D721Med (cell line): Measurements from ENCODE around the gene POU3F3.
A peak's percentile ranks its signal among the peaks of the same experiment; 100 is the strongest.

Experiments used
- DNase-seq: peaks from one replicate; pipeline ENCODE4 v3.0.0; 2011; ENCODE audit warnings: low spot score; ENCODE audit not compliant: insufficient read length
- FAIRE-seq: peaks from 2 replicates; lab custom pipeline; 2011; peaks lifted over from hg19 to GRCh38; lab: Jason Lieb, UNC
- CTCF ChIP-seq: IDR thresholded peaks from 2 replicates; pipeline ENCODE4 v1.5.1; 2012; ENCODE audit warnings: mild to moderate bottlenecking, control low read depth; ENCODE audit not compliant: insufficient read depth; ENCODE audit errors: missing control alignments

POU3F3 gene

DNA sequence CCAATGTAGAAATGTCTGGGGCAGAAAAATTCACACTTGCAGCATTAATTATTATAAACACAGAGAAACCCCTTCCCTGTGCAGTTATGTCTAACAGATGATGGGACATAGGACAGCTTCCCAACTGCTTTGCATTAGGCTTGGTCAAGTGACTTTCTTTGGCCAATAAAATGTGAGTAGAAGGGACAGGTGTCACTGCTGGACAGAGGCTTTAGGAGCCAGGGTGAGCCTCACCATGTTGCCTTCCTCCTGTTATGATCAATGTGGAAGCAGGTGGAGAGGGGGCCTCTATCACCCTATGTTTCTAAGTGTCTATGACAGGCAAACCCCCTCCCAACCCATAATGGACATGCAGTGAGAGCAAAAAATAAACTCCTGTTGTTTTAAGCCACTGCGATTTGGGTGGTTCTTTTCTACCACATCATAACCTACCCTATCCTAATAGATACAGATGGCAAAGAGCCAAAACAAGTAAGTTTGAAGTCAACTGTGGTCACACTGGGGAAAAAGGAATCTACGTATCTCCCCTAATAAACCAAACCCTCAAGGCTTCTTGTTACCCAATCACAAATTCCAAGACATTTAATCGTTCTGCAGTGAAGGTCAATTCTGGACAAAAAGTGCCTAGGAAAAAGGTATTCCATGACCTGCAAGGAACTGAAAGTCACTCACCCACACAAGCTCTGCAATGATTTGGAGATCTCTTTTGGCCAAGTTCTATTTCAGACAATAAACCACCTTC lies 28.6 kb upstream of the POU3F3 start:
- no peak for TF ChIP-seq CTCF
- DNase-seq (no peak), FAIRE-seq (no peak)

- no peak for FAIRE-seq
- no peak for DNase-seq
- TF ChIP-seq CTCF, result no peak
Measured at GRCh38 chr2:104826016-104826415, 27.9 kb upstream of the POU3F3 start.

DNA sequence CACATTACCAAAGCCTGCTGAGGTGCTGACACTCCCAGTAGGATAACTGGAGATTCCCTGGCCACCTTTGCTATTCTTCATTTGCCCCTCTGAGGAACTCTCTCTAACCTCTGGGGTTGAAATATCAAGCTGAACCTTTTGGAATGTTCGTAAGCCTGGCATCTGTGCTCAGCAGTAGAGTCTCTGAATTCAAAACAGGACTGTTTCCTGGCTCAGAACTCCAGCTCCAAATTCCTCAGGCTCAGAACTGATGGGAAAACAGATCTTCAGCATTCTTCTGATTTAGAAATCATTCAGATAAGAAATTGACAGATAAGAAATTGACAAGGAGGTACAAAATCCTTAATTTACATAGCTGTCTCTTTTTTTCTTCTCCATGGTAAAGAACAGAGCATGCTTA lies 22.2 kb upstream of the POU3F3 start:
- TF ChIP-seq CTCF, result no peak
- FAIRE-seq (no peak), DNase-seq (no peak)

GRCh38 chr2:104834431-104835153 lies 19.3 kb upstream of the POU3F3 start:
- DNase-seq, result no peak
- TF ChIP-seq CTCF, result no peak
- FAIRE-seq, result no peak

- TF ChIP-seq CTCF, result no peak
Measured at GRCh38 chr2:104836265-104836664, 17.6 kb upstream of the POU3F3 start.

GRCh38 chr2:104836841-104837240 lies 17.1 kb upstream of the POU3F3 start:
- FAIRE-seq (no peak), DNase-seq (no peak)
- TF ChIP-seq CTCF, result no peak

More at GRCh38 chr2:104836265-104836664, 17.6 kb upstream of the POU3F3 start:
- no peak for DNase-seq
- FAIRE-seq, result no peak

DNA sequence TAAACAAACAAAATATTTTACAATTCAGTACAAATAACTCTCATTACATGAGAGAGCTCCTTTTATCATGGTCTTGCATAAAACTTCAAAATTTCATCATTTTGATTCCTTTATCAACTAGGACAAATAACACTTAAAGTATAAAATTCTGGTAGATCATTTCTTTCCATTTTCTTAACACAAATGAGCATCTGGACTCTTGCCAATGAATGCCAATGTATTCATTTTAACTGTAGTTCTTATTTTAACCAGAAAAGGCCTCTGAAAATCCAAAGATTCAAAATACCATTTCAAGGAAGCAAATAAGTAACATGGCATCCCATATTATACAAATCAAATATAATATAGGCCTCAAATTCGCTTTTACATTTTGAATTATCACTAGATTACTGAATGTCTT lies 13.8 kb upstream of the POU3F3 start:
- DNase-seq (no peak), FAIRE-seq (peak; percentile 6)
- no peak for TF ChIP-seq CTCF
